M059J (cell line): ENCODE results near the gene KAZN. TPM values are rescaled to one million over a fixed set of nuclear protein-coding genes. Genes with fewer than 3 reads are reported as not detected.

Experiments used
- DNase-seq: peaks from one replicate; pipeline ENCODE4 v3.0.0-alpha.2; 2012; ENCODE audit warnings: low read depth
- total RNA-seq: library from RNA; depleted of rRNA; stranded (reverse); fragments of >200 nt; shearing (Covaris generic); gene quantifications from 2 replicates; pipeline ENCODE4 v1.2.3, GENCODE V29; 2014

The KAZN gene
- total RNA-seq, 1 experiment from 2014 or later: 6.4 TPM

DNA sequence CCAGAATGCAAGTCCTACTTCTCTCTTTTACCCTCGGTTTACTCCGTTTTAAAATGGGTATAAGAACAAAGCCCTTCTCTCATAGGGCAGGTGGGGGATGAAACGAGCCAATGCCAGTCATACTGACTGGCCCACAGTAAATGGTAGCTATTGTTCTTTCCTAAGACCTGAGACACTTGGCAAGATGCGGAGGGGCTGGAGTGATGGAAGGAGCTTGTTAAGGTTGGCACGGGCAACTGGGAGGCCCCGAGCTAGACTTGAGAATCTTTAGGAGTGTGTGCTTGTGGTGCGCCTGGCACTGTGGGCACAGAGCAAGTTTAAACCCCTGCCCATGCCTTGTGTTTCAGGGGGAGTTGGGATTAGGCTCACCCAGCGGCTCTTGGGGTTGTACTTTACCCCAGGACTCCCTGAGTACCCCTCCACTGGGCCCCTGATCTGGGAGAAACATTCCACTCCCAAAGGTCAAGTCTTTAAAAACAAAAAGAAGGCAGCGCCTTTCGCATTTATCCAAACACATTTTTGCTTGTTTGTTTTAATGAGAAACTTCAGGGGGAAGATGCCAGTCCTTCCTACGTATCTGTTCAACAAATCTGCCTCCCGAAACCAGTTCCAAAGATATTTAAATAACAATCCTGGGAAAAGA is 314.5 kb downstream of the KAZN start:
- no peak for DNase-seq

- no peak for DNase-seq
Measured at GRCh38 chr1:14913482-14914177, 315.1 kb downstream of the KAZN start.

- DNase-seq: no peak
Measured at GRCh38 chr1:14914351-14914988, 316.0 kb downstream of the KAZN start.

DNA sequence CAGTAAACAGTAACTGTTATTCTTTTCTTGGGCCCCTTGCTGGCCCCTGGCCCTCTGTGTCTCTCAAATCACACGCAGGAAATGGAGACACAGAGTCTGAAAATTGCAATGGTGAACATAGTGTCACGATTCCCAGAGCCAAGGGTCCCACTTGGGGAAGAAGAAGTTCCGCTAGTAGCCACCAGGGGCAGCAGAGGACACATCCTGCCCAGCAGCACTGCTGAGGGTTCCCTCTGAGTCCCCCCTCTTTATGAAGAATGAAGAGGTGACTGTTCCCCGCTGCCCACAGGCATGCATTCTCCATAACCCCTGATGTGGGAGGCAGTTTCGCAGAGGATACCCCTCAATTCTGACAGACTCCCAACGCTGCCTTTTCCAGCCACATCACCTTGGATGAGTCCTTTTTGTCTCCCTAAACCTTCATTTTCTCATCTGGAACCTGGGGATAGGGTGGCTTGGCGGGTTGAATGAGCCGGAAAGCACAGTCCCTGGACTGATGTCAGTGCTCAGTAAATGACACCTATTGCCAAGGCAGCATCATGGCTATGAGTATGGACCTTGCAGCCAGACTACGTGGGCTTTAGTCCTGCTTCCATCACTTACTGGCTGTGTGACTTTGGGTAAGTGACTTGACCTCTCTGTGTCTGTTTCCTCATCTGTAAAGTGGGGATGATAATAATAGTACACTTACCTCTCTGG is 317.0 kb downstream of the KAZN start:
- DNase-seq: peak; percentile 55

- no peak for DNase-seq
Measured at GRCh38 chr1:14919289-14919688, 320.8 kb downstream of the KAZN start.

GRCh38 chr1:14919751-14920150 is 321.3 kb downstream of the KAZN start:
- no peak for DNase-seq

DNA sequence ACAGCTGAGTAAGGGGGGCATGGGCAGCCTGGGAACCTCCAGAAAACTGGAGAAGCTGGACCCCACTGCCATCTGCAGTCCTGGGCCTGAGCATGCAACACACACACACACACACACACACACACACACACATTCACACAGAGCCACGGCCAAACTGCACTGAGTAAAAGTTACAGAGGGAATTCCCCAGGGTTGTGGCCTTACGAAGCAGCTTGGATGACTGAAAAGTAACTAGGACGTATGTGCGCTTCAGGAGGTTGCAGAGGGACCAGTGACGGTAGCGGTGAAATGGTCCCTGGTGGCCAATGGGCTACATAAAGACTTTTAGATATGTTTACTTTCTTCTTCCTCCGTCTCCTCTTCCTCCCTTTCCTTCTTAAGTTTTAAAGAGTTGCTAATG is 322.6 kb downstream of the KAZN start:
- DNase-seq: no peak

GRCh38 chr1:14922942-14923726 is 324.6 kb downstream of the KAZN start:
- DNase-seq: no peak

DNA sequence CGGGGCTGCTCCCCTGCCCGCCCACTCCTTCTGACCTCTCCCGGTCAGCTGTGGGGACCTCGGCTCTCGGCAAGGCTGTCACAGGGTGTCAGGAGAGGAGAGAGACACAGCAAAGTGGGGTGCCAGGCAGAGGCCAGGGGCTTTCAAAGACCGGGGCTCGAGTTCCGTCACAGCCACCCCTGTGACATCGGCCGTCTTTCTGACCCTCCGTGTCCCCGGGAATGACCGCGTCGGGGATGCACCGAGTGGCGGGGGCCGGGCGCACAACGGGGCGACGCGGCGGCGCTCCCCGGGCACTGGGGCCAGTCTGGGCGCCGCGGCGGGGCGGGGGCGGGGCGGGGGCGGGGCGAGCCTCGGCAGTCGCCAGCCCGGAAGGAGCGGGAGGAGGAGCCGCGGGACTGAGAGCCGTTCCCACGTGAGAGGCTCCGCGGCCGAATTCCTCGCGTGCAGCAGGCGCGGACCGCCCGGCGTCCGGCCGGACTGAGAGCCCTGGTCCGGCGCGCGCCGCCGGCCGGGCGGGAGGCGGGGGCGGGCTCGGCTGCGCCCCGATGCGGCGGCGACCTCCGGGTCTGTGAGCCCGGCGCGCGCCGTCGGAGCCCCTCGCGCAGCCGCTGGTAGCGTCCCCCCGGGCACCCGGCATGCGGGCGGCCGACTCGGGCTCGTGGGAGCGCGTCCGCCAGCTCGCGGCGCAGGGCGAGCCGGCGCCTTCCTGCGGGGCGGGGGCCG is 325.4 kb downstream of the KAZN start:
- DNase-seq: peak; percentile 73

- DNase-seq: peak; percentile 58
Measured at GRCh38 chr1:14924455-14925331, 326.2 kb downstream of the KAZN start.

DNA sequence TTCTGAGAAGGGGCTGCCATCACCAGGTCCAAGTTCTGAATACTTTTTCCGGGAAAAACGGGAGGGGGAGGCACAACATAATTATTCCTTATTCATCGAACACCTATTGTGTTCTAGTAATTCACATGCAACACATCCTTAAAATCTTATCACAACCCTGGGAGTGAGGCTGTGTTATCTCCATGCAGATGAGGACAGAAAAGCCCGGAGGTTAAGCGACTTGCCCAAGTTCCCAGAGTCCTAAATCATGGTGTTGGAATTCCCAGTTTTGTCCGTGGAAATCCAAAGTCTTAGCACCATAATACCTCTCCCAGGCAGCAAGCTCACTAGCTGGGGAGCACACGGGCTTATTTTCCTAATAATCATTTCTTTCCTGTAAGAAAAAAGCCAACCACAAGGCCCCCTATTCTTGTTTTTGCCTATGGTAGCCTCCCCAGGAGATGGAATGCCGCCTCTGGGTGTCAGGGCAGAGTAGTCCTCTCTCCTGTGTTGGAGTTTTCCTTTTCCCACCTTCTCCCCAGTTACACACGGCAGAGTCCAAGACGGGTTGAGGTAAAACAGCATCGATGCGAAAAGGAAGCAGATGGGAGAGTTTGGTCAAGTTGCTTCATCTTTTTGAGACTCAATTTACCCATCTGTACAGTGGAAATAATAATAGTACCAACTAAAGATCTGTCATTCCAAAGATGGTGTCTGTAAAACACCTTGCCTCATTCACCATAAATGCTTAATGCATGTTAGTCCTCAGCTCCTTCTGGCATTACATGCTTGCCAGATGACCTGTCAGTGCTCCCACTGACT is 327.1 kb downstream of the KAZN start:
- no peak for DNase-seq

- peak; percentile 65 for DNase-seq
Measured at GRCh38 chr1:14926229-14926628, 327.7 kb downstream of the KAZN start.

GRCh38 chr1:14926818-14927575 is 328.5 kb downstream of the KAZN start:
- no peak for DNase-seq

DNA sequence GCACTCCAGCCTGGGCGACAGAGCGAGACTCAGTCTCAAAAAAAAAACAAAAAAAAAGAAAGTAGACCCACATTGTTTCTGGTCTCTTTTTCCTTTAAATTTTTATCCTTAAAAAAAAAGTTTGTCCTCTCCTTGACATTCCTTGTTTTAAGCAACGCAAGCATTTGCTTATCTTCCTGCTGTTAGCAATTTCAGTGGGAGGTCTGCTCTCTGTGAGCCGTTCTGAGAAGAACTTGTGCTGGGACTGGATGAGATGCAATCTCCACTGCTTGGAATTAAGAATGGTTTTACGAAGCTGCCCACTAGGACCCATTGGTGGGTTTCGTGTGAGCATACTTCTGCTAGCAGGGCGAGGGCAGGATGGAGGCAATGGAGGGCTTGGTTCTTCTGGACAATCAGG is 329.9 kb downstream of the KAZN start:
- DNase-seq: no peak

DNA sequence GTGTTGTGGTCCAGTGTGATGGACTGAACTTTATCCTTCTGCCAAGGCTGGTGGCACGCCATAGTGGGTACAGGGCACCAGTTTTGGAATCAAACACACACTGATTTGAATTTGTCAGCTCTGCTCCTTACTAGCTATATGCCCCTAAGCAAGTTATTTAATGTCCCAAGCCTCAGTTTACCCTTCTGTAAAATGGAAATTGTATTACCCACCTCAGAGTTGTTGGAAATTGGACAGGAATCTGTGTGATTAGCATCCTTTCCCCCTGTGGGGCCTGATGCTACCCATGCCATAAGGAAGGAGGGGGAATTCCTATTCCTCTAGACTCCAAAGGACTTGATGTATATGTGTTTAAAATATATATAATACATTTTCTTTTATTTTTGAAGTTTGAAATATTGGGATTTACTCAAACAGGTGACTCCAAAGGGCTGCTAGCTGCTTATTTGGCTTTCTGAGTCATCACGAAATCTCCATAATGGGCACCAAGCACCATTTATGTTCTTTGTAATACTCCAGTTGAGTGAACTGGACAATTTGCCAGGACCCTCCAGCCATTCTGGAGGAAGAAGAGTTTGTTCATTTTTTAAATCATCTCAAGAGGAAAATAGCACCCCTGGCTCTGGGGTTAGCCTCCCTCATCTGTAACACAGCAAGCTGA is 330.5 kb downstream of the KAZN start:
- DNase-seq: no peak

DNA sequence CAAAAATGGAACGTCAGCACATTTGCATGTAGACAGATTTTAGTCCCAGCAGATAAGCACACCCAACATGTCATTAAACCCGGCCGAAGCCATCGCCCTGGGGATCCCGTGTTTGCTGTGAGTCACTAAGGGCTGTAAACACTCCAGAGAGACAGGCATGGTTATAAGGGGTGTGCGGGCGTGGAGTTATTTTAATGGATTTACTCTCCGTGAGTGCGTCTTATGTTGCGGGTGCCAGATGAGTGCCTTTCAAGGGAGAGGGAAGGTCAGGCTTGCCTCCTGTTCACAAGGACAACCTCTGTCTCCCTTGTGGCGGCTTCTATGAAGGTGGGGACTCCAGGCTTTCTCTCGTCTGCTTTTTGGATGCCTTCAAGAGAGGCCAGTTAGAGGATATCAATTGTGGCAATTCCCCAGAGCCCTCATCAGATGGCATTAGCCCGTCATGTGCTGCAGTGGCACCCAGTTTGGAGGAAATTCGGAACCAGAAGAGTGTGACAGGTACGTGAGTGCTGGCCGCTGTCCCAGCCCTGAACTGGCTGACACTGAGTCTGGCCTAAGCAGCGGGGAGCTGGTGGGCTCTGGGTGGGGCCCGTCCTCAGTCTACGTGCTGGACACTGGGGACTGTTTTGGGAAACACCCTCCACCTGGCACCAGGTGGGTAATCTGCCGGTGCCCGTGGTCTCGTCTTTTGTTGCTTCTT is 331.2 kb downstream of the KAZN start:
- peak; percentile 93 for DNase-seq

DNA sequence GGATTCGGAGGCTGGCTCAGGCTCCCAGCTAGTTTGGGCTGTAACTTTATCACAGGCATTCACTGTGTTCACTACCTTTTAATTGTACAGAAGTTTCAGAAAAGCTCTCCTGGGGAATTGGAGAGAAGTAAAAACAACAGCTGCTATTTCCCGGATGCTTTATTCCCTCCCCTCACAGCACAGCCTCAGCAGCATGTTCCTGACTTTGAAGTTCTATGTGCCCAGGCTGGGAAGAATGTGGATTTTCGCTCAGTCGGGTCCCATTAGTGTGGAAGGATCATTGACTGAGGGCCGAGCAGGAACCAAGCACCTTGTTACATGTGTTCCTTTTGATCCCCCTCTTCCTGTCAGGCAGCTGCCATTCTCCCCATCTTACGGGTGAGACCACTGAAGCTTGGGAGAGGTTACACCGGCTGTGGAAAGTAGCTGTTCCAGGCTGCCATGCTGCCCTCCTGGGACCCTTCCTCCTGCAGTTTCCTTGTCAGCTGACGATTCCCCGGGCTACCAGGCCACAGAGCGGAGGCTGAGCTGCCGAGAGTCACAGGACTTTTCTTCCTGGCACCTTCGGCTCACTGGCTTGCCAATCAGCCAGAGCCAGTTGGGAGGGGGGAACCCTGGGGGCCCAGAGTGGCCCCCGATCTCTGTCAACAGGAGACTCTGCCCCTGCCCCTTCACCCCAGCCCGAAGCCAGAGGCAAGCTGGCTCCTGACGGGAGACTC is 331.9 kb downstream of the KAZN start:
- no peak for DNase-seq
